ENCODE measurements around the gene FAM184A. TPM values are rescaled to one million over a fixed set of nuclear protein-coding genes. Genes with fewer than 3 reads are reported as not detected.

FAM184A gene
- total and polyA plus RNA-seq, 2 of the 13 experiments (the other 11 are each of a cell fraction or from before 2014, with no cell fraction given) = 7.0 to 18.0 TPM

GRCh38 chr6:119077643-119078375 lies 655 bp downstream of the FAM184A start (continued):
- TF ChIP-seq ZBED4 (CRISPR knock-in tag; IDR thresholded peaks at IDR 0.05; ENCODE audit: borderline replicate concordance) (0 out of 2 replicates have a peak, but pooled peaks have one; percentile 43), ZFYVE20 (CRISPR knock-in tag; IDR thresholded peaks at IDR 0.05; ENCODE audit: borderline replicate concordance, low read depth) (peak; percentile 72; the same call in 1 of the 2 replicates), HIC2 (CRISPR knock-in tag; IDR thresholded peaks at IDR 0.05; ENCODE audit: low read depth) (peak; percentile 80; the same call in 1 of the 2 replicates), UBTF (CRISPR knock-in tag; IDR thresholded peaks at IDR 0.05) (peak; percentile 92), ZNF138 (CRISPR knock-in tag; IDR thresholded peaks at IDR 0.05; ENCODE audit: low read depth) (peak; percentile 10; the same call in 1 of the 2 replicates), IKZF4 (CRISPR knock-in tag; IDR thresholded peaks at IDR 0.05; ENCODE audit: borderline replicate concordance, low read depth, not compliant biosample characterization) (peak; percentile 28), ZNF274 (CRISPR knock-in tag; IDR thresholded peaks at IDR 0.05) (peak; percentile 55; the same call in 1 of the 2 replicates), ZNF503 (CRISPR knock-in tag; IDR thresholded peaks at IDR 0.05) (0 out of 2 replicates have a peak, but pooled peaks have one; percentile 30), HDAC1 (CRISPR knock-in tag; IDR thresholded peaks at IDR 0.05) (peak; percentile 59), PITX1 (CRISPR knock-in tag; IDR thresholded peaks at IDR 0.05) (peak; percentile 59; the same call in 1 of the 2 replicates), BORCS8-MEF2B (CRISPR knock-in tag; IDR thresholded peaks at IDR 0.05) (peak; percentile 84), ZSCAN21 (CRISPR knock-in tag; IDR thresholded peaks at IDR 0.05; ENCODE audit: borderline replicate concordance) (peak; percentile 70), HOXA9 (CRISPR knock-in tag; IDR thresholded peaks at IDR 0.05; ENCODE audit: borderline replicate concordance) (peak; percentile 86), ZNF34 (CRISPR knock-in tag; IDR thresholded peaks at IDR 0.05; ENCODE audit: borderline replicate concordance) (no peak)
